ENCODE measurements around the gene COG5.

Gene COG5

GRCh38 chr7:107581387-107582013 lies 17.8 kb upstream of the COG5 start:
- in situ Hi-C loops (cut with HindIII; ENCODE audit: low sequenced_read_pairs), result no loop called here
- DNase-seq (ENCODE audit: low read depth), result no peak
- peak overlapping the region; percentile 79 for H3K4me3 ChIP-seq (ENCODE audit: low read depth, low read length)
- no peak for TF ChIP-seq CTCF (IDR thresholded peaks at IDR 0.05; ENCODE audit: low read depth, low read length, missing control alignments)

- DNase-seq (ENCODE audit: low read depth), result no peak
- in situ Hi-C loops (cut with HindIII; ENCODE audit: low sequenced_read_pairs), result no loop called here
- peak overlapping the region; percentile 79 for H3K4me3 ChIP-seq (ENCODE audit: low read depth, low read length)
- TF ChIP-seq CTCF (IDR thresholded peaks at IDR 0.05; ENCODE audit: low read depth, low read length, missing control alignments), result no peak
These were observed 17.1 kb upstream of the COG5 start for GRCh38 chr7:107580716-107581383.

GRCh38 chr7:107579885-107580715 lies 16.4 kb upstream of the COG5 start, which contains the start of gene BCAP29:
TSS of gene BCAP29 (plus strand) at chr7:107580246. CDS start at chr7:107580773, 527 bp downstream.
- peak within 1 kb of the TSS; percentile 79 for H3K4me3 ChIP-seq (ENCODE audit: low read depth, low read length)
- no peak for TF ChIP-seq CTCF (IDR thresholded peaks at IDR 0.05; ENCODE audit: low read depth, low read length, missing control alignments)
- DNase-seq (ENCODE audit: low read depth), result no peak
- in situ Hi-C loops (cut with HindIII; ENCODE audit: low sequenced_read_pairs), result no loop called here

- peak overlapping the region; percentile 79 for H3K4me3 ChIP-seq (ENCODE audit: low read depth, low read length)
- no peak for DNase-seq (ENCODE audit: low read depth)
- TF ChIP-seq CTCF (IDR thresholded peaks at IDR 0.05; ENCODE audit: low read depth, low read length, missing control alignments), result no peak
- in situ Hi-C loops (cut with HindIII; ENCODE audit: low sequenced_read_pairs), result no loop called here
These were observed 15.8 kb upstream of the COG5 start for GRCh38 chr7:107579554-107579884.

GRCh38 chr7:107573537-107573936 lies 9.8 kb upstream of the COG5 start:
- in situ Hi-C loops (cut with HindIII; ENCODE audit: low sequenced_read_pairs), result no loop called here
- DNase-seq (ENCODE audit: low read depth), result no peak
- H3K4me3 ChIP-seq (ENCODE audit: low read depth, low read length), result no peak overlapping the region
- no peak for TF ChIP-seq CTCF (IDR thresholded peaks at IDR 0.05; ENCODE audit: low read depth, low read length, missing control alignments)

- no peak for TF ChIP-seq CTCF (IDR thresholded peaks at IDR 0.05; ENCODE audit: low read depth, low read length, missing control alignments)
- no peak overlapping the region for H3K4me3 ChIP-seq (ENCODE audit: low read depth, low read length)
- DNase-seq (ENCODE audit: low read depth), result no peak
- in situ Hi-C loops (cut with HindIII; ENCODE audit: low sequenced_read_pairs), result no loop called here
These were observed 6.6 kb upstream of the COG5 start for GRCh38 chr7:107570298-107570697.
